ENCODE measurements around the gene ARHGAP40. TPM values are rescaled to one million over a fixed set of nuclear protein-coding genes. Genes with fewer than 3 reads are reported as not detected.

The ARHGAP40 gene
- total and polyA plus RNA-seq, 4 donors, result 0.57 to 5.0 (median 1.1) TPM

DNA sequence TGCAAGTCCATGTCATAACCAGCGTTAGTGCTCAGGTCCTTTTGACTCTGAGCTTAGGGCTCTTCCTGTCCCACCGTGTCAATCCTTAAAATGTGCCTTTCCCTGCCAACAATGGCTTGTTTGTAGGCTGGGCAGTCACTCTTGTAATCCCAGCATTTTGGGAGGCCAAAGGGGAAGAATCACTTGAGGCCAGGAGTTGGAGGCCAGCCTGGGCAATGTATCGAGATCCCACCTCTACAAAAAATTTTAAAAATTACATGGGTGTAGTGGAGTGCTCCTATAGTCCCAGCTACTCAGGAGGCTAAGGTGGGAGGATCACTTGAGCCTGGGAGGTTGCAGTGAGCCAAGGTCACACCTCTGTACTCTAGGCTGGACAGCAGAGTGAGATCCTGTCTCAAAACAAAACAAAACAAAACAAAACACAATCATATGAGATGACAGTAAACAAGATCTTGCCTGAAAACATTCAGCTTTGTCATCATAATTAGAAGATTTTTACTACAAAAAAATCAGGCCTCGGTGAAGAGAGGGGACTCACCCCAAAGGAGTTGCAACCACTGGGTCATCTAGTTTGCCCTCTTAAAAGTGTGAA lies 70.2 kb downstream of the ARHGAP40 start:
- DNase-seq (no peak), ATAC-seq (ENCODE audit: insufficient read depth, low FRiP score) (no peak)
- H3K4me1 ChIP-seq (ENCODE audit: control insufficient read depth in 5 of 5, insufficient read depth in 5 of 5, low read length in 5 of 5), result peaks cover 0 to 11% (median 0%) of the 10 kb centered on the region in 5 donors
- H3K9ac ChIP-seq (ENCODE audit: insufficient read depth in 1 of 2, low read length in 2 of 2), result no peak overlapping the region
- no peak for TF ChIP-seq CTCF (IDR thresholded peaks at IDR 0.05; ENCODE audit: control extremely low read depth, extremely low read depth)
- H3K27ac ChIP-seq (ENCODE audit: low read depth in 1 of 2, low read length in 1 of 2), result no peak overlapping the region
- WGBS, 2 donors, result 52% methylated on average over 4 of the region's 4 CpGs
- no peak overlapping the region for H3K4me3 ChIP-seq
- H3K27me3 ChIP-seq (ENCODE audit: control insufficient read depth in 3 of 3, insufficient read depth in 3 of 3, low read length in 2 of 3), result peaks cover 0 to 33% (median 20%) of the 10 kb centered on the region in 3 donors
- no peaks in the 10 kb centered on the region for H3K9me3 ChIP-seq (ENCODE audit: control insufficient read depth in 4 of 4, insufficient read depth in 3 of 4, low read length in 3 of 4)
- H3K36me3 ChIP-seq (ENCODE audit: control insufficient read depth in 4 of 4, insufficient read depth in 4 of 4, low read length in 4 of 4), result no peaks in the 10 kb centered on the region

DNA sequence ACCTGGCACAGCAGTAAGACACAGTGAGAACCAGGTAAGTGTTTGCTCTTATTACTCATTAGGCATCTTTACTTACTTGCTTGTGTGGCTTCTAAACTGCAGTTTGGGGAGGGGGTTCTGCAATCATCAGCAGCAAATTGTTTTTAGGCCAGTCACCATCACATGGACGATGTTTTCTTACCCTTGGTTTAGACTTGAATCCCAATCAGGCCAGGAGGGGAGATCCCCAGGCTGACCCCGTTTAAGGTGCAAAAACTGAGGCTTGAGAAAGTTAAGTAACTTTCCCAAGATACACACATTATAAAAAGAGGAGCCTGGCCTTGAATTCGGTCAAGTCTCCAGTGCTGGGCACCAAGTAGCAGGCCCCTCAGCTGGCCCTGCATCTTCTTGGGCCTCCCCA lies 70.9 kb downstream of the ARHGAP40 start:
- H3K27ac ChIP-seq (ENCODE audit: low read depth in 1 of 2, low read length in 1 of 2), result no peak overlapping the region
- no peaks in the 10 kb centered on the region for H3K36me3 ChIP-seq (ENCODE audit: control insufficient read depth in 4 of 4, insufficient read depth in 4 of 4, low read length in 4 of 4)
- WGBS, 2 donors, result 72 to 75% methylated on average over 3 of the region's 3 CpGs
- TF ChIP-seq CTCF (IDR thresholded peaks at IDR 0.05; ENCODE audit: control extremely low read depth, extremely low read depth), result no peak
- H3K9me3 ChIP-seq (ENCODE audit: control insufficient read depth in 4 of 4, insufficient read depth in 3 of 4, low read length in 3 of 4), result no peaks in the 10 kb centered on the region
- no peak for DNase-seq
- peaks cover 0 to 33% (median 20%) of the 10 kb centered on the region in 3 donors for H3K27me3 ChIP-seq (ENCODE audit: control insufficient read depth in 3 of 3, insufficient read depth in 3 of 3, low read length in 2 of 3)
- no peak for ATAC-seq (ENCODE audit: insufficient read depth, low FRiP score)
- no peak overlapping the region for H3K9ac ChIP-seq (ENCODE audit: insufficient read depth in 1 of 2, low read length in 2 of 2)
- H3K4me3 ChIP-seq, result no peak overlapping the region
- H3K4me1 ChIP-seq (ENCODE audit: control insufficient read depth in 5 of 5, insufficient read depth in 5 of 5, low read length in 5 of 5), result peaks cover 0 to 11% (median 0%) of the 10 kb centered on the region in 5 donors

DNA sequence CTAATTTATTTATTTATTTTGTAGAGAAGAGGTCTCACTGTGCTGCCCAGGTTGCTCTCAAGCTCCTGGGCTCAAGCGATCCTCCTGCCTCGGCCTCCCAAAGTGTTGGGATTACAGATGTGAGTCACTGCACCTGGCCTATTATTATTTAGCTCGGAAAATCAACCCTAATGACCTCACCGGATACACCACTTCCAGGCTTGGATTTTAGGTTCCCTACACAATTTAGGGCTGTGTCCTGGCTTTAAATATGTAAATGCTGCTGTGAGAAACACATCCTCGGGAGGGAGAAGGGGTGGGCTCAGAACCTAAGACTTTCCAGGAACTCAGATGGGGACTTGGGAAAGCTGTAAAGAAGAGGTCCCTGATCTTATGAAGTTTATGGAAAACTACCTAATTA lies 71.7 kb downstream of the ARHGAP40 start:
- DNase-seq (no peak), ATAC-seq (ENCODE audit: insufficient read depth, low FRiP score) (no peak)
- H3K4me1 ChIP-seq (ENCODE audit: control insufficient read depth in 5 of 5, insufficient read depth in 5 of 5, low read length in 5 of 5), result peaks cover 0 to 11% (median 0%) of the 10 kb centered on the region in 5 donors
- no peak for TF ChIP-seq CTCF (IDR thresholded peaks at IDR 0.05; ENCODE audit: control extremely low read depth, extremely low read depth)
- 31 to 39% methylated on average over 5 of the region's 5 CpGs for WGBS, 2 donors
- H3K27me3 ChIP-seq (ENCODE audit: control insufficient read depth in 3 of 3, insufficient read depth in 3 of 3, low read length in 2 of 3), result peaks cover 0 to 33% (median 20%) of the 10 kb centered on the region in 3 donors
- no peak overlapping the region for H3K4me3 ChIP-seq
- H3K9ac ChIP-seq (ENCODE audit: insufficient read depth in 1 of 2, low read length in 2 of 2), result no peak overlapping the region
- H3K27ac ChIP-seq (ENCODE audit: low read depth in 1 of 2, low read length in 1 of 2), result no peak overlapping the region
- no peaks in the 10 kb centered on the region for H3K9me3 ChIP-seq (ENCODE audit: control insufficient read depth in 4 of 4, insufficient read depth in 3 of 4, low read length in 3 of 4)
- H3K36me3 ChIP-seq (ENCODE audit: control insufficient read depth in 4 of 4, insufficient read depth in 4 of 4, low read length in 4 of 4), result no peaks in the 10 kb centered on the region

GRCh38 chr20:38673725-38674091 lies 72.1 kb downstream of the ARHGAP40 start:
- 1 to 2% methylated on average over 13 of the region's 13 CpGs for WGBS, 2 donors
- peak; percentile 30 to 48 (median 43) for DNase-seq

More at GRCh38 chr20:38673725-38674091, 72.1 kb downstream of the ARHGAP40 start:
- H3K27ac ChIP-seq (ENCODE audit: low read depth in 1 of 2, low read length in 1 of 2), result no peak overlapping the region
- no peak overlapping the region for H3K4me3 ChIP-seq
- no peak for TF ChIP-seq CTCF (IDR thresholded peaks at IDR 0.05; ENCODE audit: control extremely low read depth, extremely low read depth)
- no peaks in the 10 kb centered on the region for H3K36me3 ChIP-seq (ENCODE audit: control insufficient read depth in 4 of 4, insufficient read depth in 4 of 4, low read length in 4 of 4)
- peaks cover 0 to 33% (median 20%) of the 10 kb centered on the region in 3 donors for H3K27me3 ChIP-seq (ENCODE audit: control insufficient read depth in 3 of 3, insufficient read depth in 3 of 3, low read length in 2 of 3)
- H3K9ac ChIP-seq (ENCODE audit: insufficient read depth in 1 of 2, low read length in 2 of 2), result peak overlapping the region in 1 of 2 donors; percentile 19
- no peaks in the 10 kb centered on the region for H3K9me3 ChIP-seq (ENCODE audit: control insufficient read depth in 4 of 4, insufficient read depth in 3 of 4, low read length in 3 of 4)
- H3K4me1 ChIP-seq (ENCODE audit: control insufficient read depth in 5 of 5, insufficient read depth in 5 of 5, low read length in 5 of 5), result peaks cover 0 to 11% (median 0%) of the 10 kb centered on the region in 5 donors
- ATAC-seq (ENCODE audit: insufficient read depth, low FRiP score), result no peak

All from lung (tissue), 12 donors.